SK-N-SH (cell line): ENCODE data around the gene KLHL42. TPM values are rescaled to one million over a fixed set of nuclear protein-coding genes. Genes with fewer than 3 reads are reported as not detected.
"Not testable (repeated sequence)": the region's sequence is repeated elsewhere in the genome, so short reads cannot be mapped to it uniquely, and the experiment has no call there.

Experiments
- CTCF ChIA-PET: fragments of 300-600, 350-600 bp; formaldehyde crosslinking; extraction: SDS; loops from one replicate; lab custom pipeline; 2021; lab: Yijun Ruan, JAX
- POLR2A ChIA-PET: fragments of 350-600 bp; sonication (Branson Sonifier 250); formaldehyde crosslinking; extraction: SDS; loops from one replicate; lab custom pipeline; 2020; ENCODE audit warnings: antibody characterized with exemption, inconsistent platforms; lab: Yijun Ruan, JAX
- DNase-seq: peaks from one replicate; pipeline ENCODE4 v3.0.0; 2012
- H2AFZ ChIP-seq: fragments of 200-600 bp; sonication (generic); 2 replicates; pipeline ENCODE4 v1.8.1; 2016; ENCODE audit warnings: antibody characterized with exemption, mild to moderate bottlenecking, low read depth
- H3F3A ChIP-seq: fragments of 200-600 bp; sonication (generic); replicated peaks from 2 replicates; pipeline ENCODE3; 2016; ENCODE audit warnings: antibody characterized with exemption, mild to moderate bottlenecking; ENCODE audit not compliant: insufficient read depth
- H3K27ac ChIP-seq, 2 experiments: fragments of 200-500 bp in 1 of 2; fragments of 200-600 bp in 1 of 2; sonication (Bioruptor generic) in 1 of 2; sonication (generic), shearing (Covaris generic) in 1 of 2; 2 replicates each; pipeline versions ENCODE4 v1.5.1 to v1.6.1; 2014 to 2016; ENCODE audit warnings: low read depth in 2 of 2, inconsistent platforms in 1 of 2, low read length in 1 of 2, mild to moderate bottlenecking in 1 of 2, mixed read lengths in 1 of 2
- H3K27me3 ChIP-seq: fragments of 200-600 bp; sonication (generic), shearing (Covaris generic); 2 replicates; pipeline ENCODE4 v1.6.1; 2016; ENCODE audit warnings: mixed run types; ENCODE audit not compliant: insufficient read depth
- H3K36me3 ChIP-seq, 2 experiments: fragments of 200-500 bp in 1 of 2; fragments of 200-600 bp in 1 of 2; sonication (Bioruptor generic) in 1 of 2; sonication (generic) in 1 of 2; replicated peaks in 1 of 2; 2 replicates each; pipeline versions ENCODE3 to v1.5.1; 2014 to 2016; ENCODE audit warnings: low read length in 1 of 2, mild to moderate bottlenecking in 1 of 2; ENCODE audit not compliant: insufficient read depth in 2 of 2, control insufficient read depth in 1 of 2
- H3K4me1 ChIP-seq, 2 experiments: fragments of 200-500 bp in 1 of 2; fragments of 200-600 bp in 1 of 2; sonication (Bioruptor generic) in 1 of 2; sonication (generic), shearing (Covaris generic) in 1 of 2; 2 replicates each; pipeline versions ENCODE4 v1.5.1 to v1.6.1; 2014 to 2016; ENCODE audit warnings: low read depth in 1 of 2, low read length in 1 of 2, mixed run types in 1 of 2; ENCODE audit not compliant: insufficient read depth in 2 of 2, control insufficient read depth in 1 of 2
- H3K4me2 ChIP-seq: fragments of 200-600 bp; sonication (generic), shearing (Covaris generic); 2 replicates; pipeline ENCODE4 v1.6.1; 2017; ENCODE audit warnings: mixed run types
- H3K4me3 ChIP-seq, 2 experiments: fragments of 200-500 bp in 1 of 2; fragments of 200-600 bp in 1 of 2; sonication (Bioruptor generic) in 1 of 2; sonication (generic), shearing (Covaris generic) in 1 of 2; 2 replicates each; pipeline versions ENCODE4 v1.5.1 to v1.8.1; 2014 to 2016; ENCODE audit warnings: low read depth in 2 of 2, inconsistent platforms in 1 of 2, low read length in 1 of 2, mild to moderate bottlenecking in 1 of 2, mixed read lengths in 1 of 2, moderate library complexity in 1 of 2
- H3K79me2 ChIP-seq: fragments of 200-600 bp; sonication (generic); 2 replicates; pipeline ENCODE4 v1.8.1; 2017; ENCODE audit warnings: mild to moderate bottlenecking; ENCODE audit not compliant: insufficient read depth
- H3K9ac ChIP-seq: fragments of 200-600 bp; sonication (generic); 2 replicates; pipeline ENCODE4 v1.6.1; 2017; ENCODE audit warnings: mixed run types
- H3K9me2 ChIP-seq: fragments of 200-600 bp; sonication (generic); 2 replicates; pipeline ENCODE4 v1.6.1; 2017; ENCODE audit warnings: mixed run types
- H3K9me3 ChIP-seq: fragments of 200-600 bp; sonication (generic); 2 replicates; pipeline ENCODE4 v1.6.1; 2017; ENCODE audit warnings: mixed run types, mild to moderate bottlenecking, moderate library complexity
- H4K20me1 ChIP-seq: fragments of 200-600 bp; sonication (generic); 2 replicates; pipeline ENCODE4 v1.6.1; 2017; ENCODE audit warnings: mild to moderate bottlenecking, mixed run types; ENCODE audit not compliant: insufficient read depth
- ELF1 ChIP-seq: IDR thresholded peaks from 2 replicates; pipeline ENCODE4 v1.4.0; 2012
- EZH2phosphoT487 ChIP-seq: fragments of 200-600 bp; sonication (generic); IDR thresholded peaks from 2 replicates; pipeline ENCODE4 v1.6.1; 2017; ENCODE audit warnings: low read depth, mixed run types, mild to moderate bottlenecking, antibody characterized with exemption, moderate library complexity, borderline replicate concordance
- FOXJ3 ChIP-seq: sonication (generic); formaldehyde crosslinking; IDR thresholded peaks from 2 replicates; pipeline ENCODE4 v1.5.1; 2020; ENCODE audit warnings: mild to moderate bottlenecking, missing genetic modification reagents
- FOXM1 ChIP-seq: IDR thresholded peaks from 2 replicates; pipeline ENCODE4 v1.4.0; 2012; ENCODE audit warnings: low read depth, mild to moderate bottlenecking
- NRF1 ChIP-seq: IDR thresholded peaks from 2 replicates; pipeline ENCODE4 v1.6.1; 2012; ENCODE audit warnings: low read depth, mild to moderate bottlenecking, low read length
- RAD21 ChIP-seq: IDR thresholded peaks from 2 replicates; pipeline ENCODE4 v1.6.1; 2012; ENCODE audit warnings: mild to moderate bottlenecking, low read length
- RCOR1 ChIP-seq: fragments of 150-350 bp; IDR thresholded peaks from 2 replicates; pipeline ENCODE4 v1.6.1; 2017; ENCODE audit warnings: antibody characterized with exemption, low read length
- RFX5 ChIP-seq: IDR thresholded peaks from 2 replicates; pipeline ENCODE4 v1.6.1; 2012; ENCODE audit warnings: mild to moderate bottlenecking, improper control_type of control experiment, low read length
- TEAD4 ChIP-seq: IDR thresholded peaks from 2 replicates; pipeline ENCODE4 v1.4.0; 2012; ENCODE audit warnings: mild to moderate bottlenecking, borderline replicate concordance; ENCODE audit not compliant: insufficient read depth
- ZBTB33 ChIP-seq: IDR thresholded peaks from 2 replicates; pipeline ENCODE4 v1.4.0; 2012; ENCODE audit warnings: low read depth, borderline replicate concordance
- WGBS: methylation state at CpG from one replicate; pipeline ENCODE4 v1.1.6; 2017; ENCODE audit warnings: low lambda C conversion rate; 5-methylcytosine and 5-hydroxymethylcytosine counted together
- polyA plus RNA-seq, 3 experiments: library from polyadenylated mRNA; depleted of rRNA; stranded (reverse); fragments of >200 nt; gene quantifications; 2 replicates each; pipeline ENCODE4 v1.2.3, GENCODE V29; 2012
- TF ChIP-seq, protein P1 (sequence below): fragments of 200-600 bp; sonication (generic); IDR thresholded peaks from 2 replicates; pipeline ENCODE4 v1.6.1; 2017; ENCODE audit warnings: antibody characterized with exemption, mild to moderate bottlenecking, moderate library complexity
- TF ChIP-seq, protein P2 (sequence below): IDR thresholded peaks from 2 replicates; pipeline ENCODE4 v1.4.0; 2012; ENCODE audit warnings: low read depth

Gene KLHL42
- polyA plus RNA-seq, 1 of the 3 experiments (the other 2 are of a cell fraction): 11.7 TPM

DNA sequence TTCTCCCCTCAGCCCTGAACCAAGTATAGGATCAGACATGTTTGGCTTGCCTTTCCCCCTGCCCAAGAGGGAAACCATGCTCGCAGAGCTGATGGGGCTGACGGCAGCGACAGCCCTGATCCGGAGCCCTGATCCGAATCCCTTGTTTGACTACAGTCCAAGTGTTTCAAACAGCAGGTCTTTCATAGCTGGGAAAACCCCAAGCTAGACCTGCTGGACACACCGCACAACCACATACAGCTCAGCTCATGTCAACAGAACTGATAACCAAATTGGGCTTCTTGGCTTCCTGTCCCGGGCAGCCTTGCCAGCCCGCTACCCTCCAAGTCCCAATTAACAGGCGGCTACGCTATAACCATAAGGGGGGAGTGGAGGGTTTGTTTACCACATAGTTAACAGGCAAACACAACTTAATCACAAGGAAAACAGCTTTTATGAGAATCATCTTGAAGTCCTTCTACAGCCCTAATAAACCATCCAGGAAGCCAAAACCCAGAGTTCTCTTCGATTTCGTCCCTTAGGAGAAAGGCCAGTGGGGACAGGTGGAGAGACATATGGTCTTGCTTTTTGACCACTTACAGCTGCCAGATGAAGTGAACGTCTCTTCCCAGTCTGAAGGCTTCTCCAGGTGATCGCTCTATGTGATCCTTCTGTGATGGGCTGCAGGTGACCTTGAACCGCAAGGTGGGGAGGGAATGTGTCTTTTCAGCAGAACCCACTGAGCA is 64.5 kb downstream of the KLHL42 start:
- peaks cover 0 to 8% of the 10 kb centered on the region in 2 experiments; a peak in 2 of 4 replicates for H3K4me1 ChIP-seq
- no peak for DNase-seq
- no peak overlapping the region for H3K4me2 ChIP-seq
- no peaks in the 10 kb centered on the region for H3K79me2 ChIP-seq
- no peaks in the 10 kb centered on the region for H3K9me2 ChIP-seq
- CTCF ChIA-PET: interaction anchor here (3.6 kb wide), 1 partner anchor 23 kb away, joined by 16 read pairs; no protein-coding TSS in a partner anchor
- H3K9me3 ChIP-seq: no peaks in the 10 kb centered on the region
- H2AFZ ChIP-seq: no peak overlapping the region
- POLR2A ChIA-PET: no interaction called here
- H3K36me3 ChIP-seq: no peaks in the 10 kb centered on the region
- WGBS: 85% methylated on average over 13 of the region's 15 CpGs
- H4K20me1 ChIP-seq: no peaks in the 10 kb centered on the region
- H3K4me3 ChIP-seq: no peak overlapping the region
- H3F3A ChIP-seq: no peaks in the 10 kb centered on the region
- H3K9ac ChIP-seq: no peak overlapping the region
- no peak overlapping the region for H3K27ac ChIP-seq
- TF ChIP-seq RCOR1: no peak
- TF ChIP-seq, protein P1, sequence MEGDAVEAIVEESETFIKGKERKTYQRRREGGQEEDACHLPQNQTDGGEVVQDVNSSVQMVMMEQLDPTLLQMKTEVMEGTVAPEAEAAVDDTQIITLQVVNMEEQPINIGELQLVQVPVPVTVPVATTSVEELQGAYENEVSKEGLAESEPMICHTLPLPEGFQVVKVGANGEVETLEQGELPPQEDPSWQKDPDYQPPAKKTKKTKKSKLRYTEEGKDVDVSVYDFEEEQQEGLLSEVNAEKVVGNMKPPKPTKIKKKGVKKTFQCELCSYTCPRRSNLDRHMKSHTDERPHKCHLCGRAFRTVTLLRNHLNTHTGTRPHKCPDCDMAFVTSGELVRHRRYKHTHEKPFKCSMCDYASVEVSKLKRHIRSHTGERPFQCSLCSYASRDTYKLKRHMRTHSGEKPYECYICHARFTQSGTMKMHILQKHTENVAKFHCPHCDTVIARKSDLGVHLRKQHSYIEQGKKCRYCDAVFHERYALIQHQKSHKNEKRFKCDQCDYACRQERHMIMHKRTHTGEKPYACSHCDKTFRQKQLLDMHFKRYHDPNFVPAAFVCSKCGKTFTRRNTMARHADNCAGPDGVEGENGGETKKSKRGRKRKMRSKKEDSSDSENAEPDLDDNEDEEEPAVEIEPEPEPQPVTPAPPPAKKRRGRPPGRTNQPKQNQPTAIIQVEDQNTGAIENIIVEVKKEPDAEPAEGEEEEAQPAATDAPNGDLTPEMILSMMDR: no peak
- no peak for TF ChIP-seq ELF1
- no peak for TF ChIP-seq NRF1
- TF ChIP-seq ZBTB33: no peak
- TF ChIP-seq FOXJ3 (CRISPR knock-in tag): no peak
- no peaks in the 10 kb centered on the region for H3K27me3 ChIP-seq

- Histone ChIP-seq H3K4me2 (no peak overlapping the region), H3K9me3 (no peaks in the 10 kb centered on the region), H4K20me1 (no peaks in the 10 kb centered on the region), H3K4me1 (peaks cover 0 to 8% of the 10 kb centered on the region in 2 experiments; a peak in 2 of 4 replicates), H3K9ac (no peak overlapping the region), H3K36me3 (no peaks in the 10 kb centered on the region), H3K4me3 (no peak overlapping the region), H3K9me2 (no peaks in the 10 kb centered on the region), H3K27me3 (no peaks in the 10 kb centered on the region), H3F3A (no peaks in the 10 kb centered on the region), H3K27ac (no peak overlapping the region), H2AFZ (no peak overlapping the region)
- 65% methylated on average over 2 of the region's 2 CpGs for WGBS
- CTCF ChIA-PET: interaction anchor here (3.6 kb wide), 1 partner anchor 24 kb away, joined by 16 read pairs; no protein-coding TSS in a partner anchor
- DNase-seq: no peak
- TF ChIP-seq EZH2phosphoT487: no peak
- no peak for TF ChIP-seq RAD21
- no peak for TF ChIP-seq FOXM1
- TF ChIP-seq, protein P2, sequence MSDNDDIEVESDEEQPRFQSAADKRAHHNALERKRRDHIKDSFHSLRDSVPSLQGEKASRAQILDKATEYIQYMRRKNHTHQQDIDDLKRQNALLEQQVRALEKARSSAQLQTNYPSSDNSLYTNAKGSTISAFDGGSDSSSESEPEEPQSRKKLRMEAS: no peak
- no peak for TF ChIP-seq RFX5
- no peak for TF ChIP-seq TEAD4
- TF ChIP-seq, all 33 proteins: peak for 0
- POLR2A ChIA-PET: no interaction called here
- no peaks in the 10 kb centered on the region for H3K79me2 ChIP-seq
Observed at GRCh38 chr12:27845187-27845586, 65.2 kb downstream of the KLHL42 start.

- H3K4me3 ChIP-seq, H3K27me3 ChIP-seq, H3F3A ChIP-seq, H3K79me2 ChIP-seq, H3K36me3 ChIP-seq, H4K20me1 ChIP-seq, H3K9me2 ChIP-seq, H3K9me3 ChIP-seq, POLR2A ChIA-PET, H3K4me2 ChIP-seq, H3K4me1 ChIP-seq, H3K27ac ChIP-seq, H2AFZ ChIP-seq, DNase-seq, H3K9ac ChIP-seq: not testable (repeated sequence)
- WGBS: 60% methylated on average over 3 of the region's 3 CpGs
- CTCF ChIA-PET: interaction anchor here (0.7 to 3.6 kb wide), 3 partner anchors 24 to 139 kb away, joined by 3 to 16 read pairs (median 3); no protein-coding TSS in a partner anchor
Observed at GRCh38 chr12:27845706-27846105, 65.7 kb downstream of the KLHL42 start.

- H3K4me3 ChIP-seq, H3K9ac ChIP-seq, H3K27ac ChIP-seq, H4K20me1 ChIP-seq, H3F3A ChIP-seq, H3K36me3 ChIP-seq, H3K4me2 ChIP-seq, H3K9me3 ChIP-seq, DNase-seq, H3K9me2 ChIP-seq, CTCF ChIA-PET, H3K79me2 ChIP-seq, H2AFZ ChIP-seq, H3K27me3 ChIP-seq, POLR2A ChIA-PET, H3K4me1 ChIP-seq: not testable (repeated sequence)
- 81% methylated on average over 2 of the region's 2 CpGs for WGBS
Observed at GRCh38 chr12:27847293-27847692, 67.3 kb downstream of the KLHL42 start.
